GM21381 (cell line): ENCODE measurements around the gene IGHMBP2.

Experiments
- ATAC-seq: cut with Tn5 transposase; IDR thresholded peaks from one replicate; pipeline ENCODE4 v1.9.1; 2021; ENCODE audit warnings: mild to moderate bottlenecking, moderate library complexity; ENCODE audit not compliant: unreplicated experiment

IGHMBP2 gene

GRCh38 chr11:68978626-68978930 is 74.9 kb downstream of the IGHMBP2 start:
- no peak for ATAC-seq

GRCh38 chr11:68978931-68979594 is 75.4 kb downstream of the IGHMBP2 start:
- no peak for ATAC-seq

- ATAC-seq: no peak
Observed at GRCh38 chr11:68979931-68980775, 76.5 kb downstream of the IGHMBP2 start.

GRCh38 chr11:68980776-68981065 is 77.0 kb downstream of the IGHMBP2 start, which contains the start of gene MRGPRD:
MRGPRD (minus strand) TSS chr11:68980986; CDS start chr11:68980986, 0 bp downstream.
- ATAC-seq: no peak

GRCh38 chr11:68982134-68982533 is 78.4 kb downstream of the IGHMBP2 start:
- ATAC-seq: no peak

- ATAC-seq: no peak
Observed at GRCh38 chr11:68983801-68984200, 80.1 kb downstream of the IGHMBP2 start.

- ATAC-seq: no peak
Observed at GRCh38 chr11:68987211-68987610, 83.5 kb downstream of the IGHMBP2 start.

GRCh38 chr11:68988491-68988890 is 84.8 kb downstream of the IGHMBP2 start:
- ATAC-seq: no peak
